A549 treated with RU486 at 1 μM for 4 hours (cell line): ENCODE measurements around the gene COL6A3. TPM values are rescaled to one million over a fixed set of nuclear protein-coding genes. Genes with fewer than 3 reads are reported as not detected.

Experiments
- total RNA-seq: library from RNA; stranded (reverse); fragments of 200-300 nt; extraction: Qiagen RNA extraction; gene quantifications from 5 replicates; pipeline ENCODE4 v1.2.3, GENCODE V29; 2022; ENCODE audit warnings: low read depth

Gene COL6A3
- 0.03 to 0.18 TPM (median 0.09 TPM) in 5 replicates for total RNA-seq

GRCh38 chr2:237413777-237414661 is at the start of gene COL6A3:
Gene COL6A3, minus strand, starts transcription at chr2:237414164. Its CDS starts 17,347 bp downstream, at chr2:237396817.

Other genes with a start within 250 kb of the COL6A3 start
- gene MLPH, start 73.1 kb upstream of the COL6A3 start, total RNA-seq = 189 to 291 TPM (median 256 TPM) in 5 replicates
- gene PRLH, start 152.4 kb upstream of the COL6A3 start, total RNA-seq = not detected in 5 replicates
- gene RAB17, start 176.6 kb upstream of the COL6A3 start, total RNA-seq = 0.15 to 1.1 TPM (median 0.34 TPM) in 5 replicates
- 66.8 to 106 TPM (median 89.5 TPM) in 5 replicates for gene LRRFIP1, start 213.4 kb upstream of the COL6A3 start, total RNA-seq